T-helper 2 cell treated with Interferon-gamma antibody and Interleukin-4, amounts not matched to agents 100 ng/mL and 5 ng/mL, for 36 hours (primary cell): Measurements from ENCODE around the gene CEP135. TPM values are rescaled to one million over a fixed set of nuclear protein-coding genes. Genes with fewer than 3 reads are reported as not detected.
"Not testable (repeated sequence)": the region's sequence is repeated elsewhere in the genome, so short reads cannot be mapped to it uniquely, and the experiment has no call there.

ENCODE experiments used
- intact Hi-C: fragments of 100-400 bp; cut with micrococcal nuclease; formaldehyde crosslinking; loops from one replicate; pipeline ENCODE4 v1.15.1; 2023
- total RNA-seq: library from RNA; stranded (reverse); gene quantifications from 2 replicates; pipeline ENCODE4 v1.2.3, GENCODE V29; 2022

The CEP135 gene, protein sequence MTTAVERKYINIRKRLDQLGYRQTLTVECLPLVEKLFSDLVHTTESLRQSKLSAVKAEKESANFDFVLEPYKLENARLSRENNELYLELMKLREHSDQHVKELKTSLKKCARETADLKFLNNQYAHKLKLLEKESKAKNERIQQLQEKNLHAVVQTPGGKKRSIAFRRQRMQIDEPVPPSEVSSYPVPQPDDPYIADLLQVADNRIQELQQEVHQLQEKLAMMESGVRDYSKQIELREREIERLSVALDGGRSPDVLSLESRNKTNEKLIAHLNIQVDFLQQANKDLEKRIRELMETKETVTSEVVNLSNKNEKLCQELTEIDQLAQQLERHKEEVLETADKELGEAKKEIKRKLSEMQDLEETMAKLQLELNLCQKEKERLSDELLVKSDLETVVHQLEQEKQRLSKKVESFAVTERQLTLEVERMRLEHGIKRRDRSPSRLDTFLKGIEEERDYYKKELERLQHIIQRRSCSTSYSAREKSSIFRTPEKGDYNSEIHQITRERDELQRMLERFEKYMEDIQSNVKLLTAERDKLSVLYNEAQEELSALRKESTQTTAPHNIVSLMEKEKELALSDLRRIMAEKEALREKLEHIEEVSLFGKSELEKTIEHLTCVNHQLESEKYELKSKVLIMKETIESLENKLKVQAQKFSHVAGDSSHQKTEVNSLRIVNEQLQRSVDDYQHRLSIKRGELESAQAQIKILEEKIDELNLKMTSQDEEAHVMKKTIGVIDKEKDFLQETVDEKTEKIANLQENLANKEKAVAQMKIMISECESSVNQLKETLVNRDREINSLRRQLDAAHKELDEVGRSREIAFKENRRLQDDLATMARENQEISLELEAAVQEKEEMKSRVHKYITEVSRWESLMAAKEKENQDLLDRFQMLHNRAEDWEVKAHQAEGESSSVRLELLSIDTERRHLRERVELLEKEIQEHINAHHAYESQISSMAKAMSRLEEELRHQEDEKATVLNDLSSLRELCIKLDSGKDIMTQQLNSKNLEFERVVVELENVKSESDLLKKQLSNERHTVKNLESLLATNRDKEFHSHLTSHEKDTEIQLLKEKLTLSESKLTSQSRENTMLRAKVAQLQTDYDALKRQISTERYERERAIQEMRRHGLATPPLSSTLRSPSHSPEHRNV
- 17.8 and 21.6 TPM in 2 replicates for total RNA-seq

DNA sequence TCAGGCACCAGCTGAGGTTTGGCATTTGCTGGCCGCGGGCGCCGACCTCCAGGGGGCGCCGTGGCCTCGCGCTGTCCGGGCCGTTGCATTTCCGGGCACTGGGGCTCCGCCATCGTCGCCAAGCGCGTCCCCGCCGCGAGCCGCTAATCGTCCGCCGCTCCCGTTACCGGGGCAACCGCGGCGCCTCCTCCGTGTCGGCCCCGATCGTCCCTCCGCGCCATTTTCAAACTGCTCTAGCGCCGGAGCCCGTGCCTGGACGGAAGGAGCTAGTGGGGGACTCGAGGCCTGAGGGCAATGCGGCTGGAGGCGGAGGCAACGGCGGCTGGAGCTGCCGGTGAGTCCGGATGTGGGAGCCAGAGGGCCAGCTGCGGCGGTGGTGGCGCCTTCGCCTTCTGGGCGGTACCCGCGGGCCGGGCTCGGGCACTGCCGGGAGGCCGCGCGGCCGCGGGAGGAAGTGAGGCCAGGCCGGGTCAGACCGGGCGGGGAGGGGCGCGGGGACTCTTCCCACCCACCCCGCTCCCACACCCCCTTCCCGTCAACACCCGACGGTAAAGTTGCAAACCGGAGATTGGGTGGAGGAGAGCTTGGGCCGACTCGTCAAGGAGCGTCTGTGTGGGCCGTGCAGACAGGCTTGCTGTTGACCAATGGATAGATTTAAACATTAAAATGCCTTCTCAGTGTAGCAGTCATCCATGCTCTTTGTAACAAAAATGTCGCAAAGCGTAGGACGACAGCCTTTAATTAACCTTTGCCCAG, at the start of gene CEP135:
Gene CEP135, plus strand, starts transcription at position 220 of the 756 bp plus-strand sequence. CDS start 3,186 bp downstream, outside the sequence.
- intact Hi-C loops = loop anchor here (1.0 to 5.0 kb wide), 14 partner anchors 42 to 1887 kb away; partner anchors contain the start of genes AASDH, CHIC2, CLOCK and EXOC1

DNA sequence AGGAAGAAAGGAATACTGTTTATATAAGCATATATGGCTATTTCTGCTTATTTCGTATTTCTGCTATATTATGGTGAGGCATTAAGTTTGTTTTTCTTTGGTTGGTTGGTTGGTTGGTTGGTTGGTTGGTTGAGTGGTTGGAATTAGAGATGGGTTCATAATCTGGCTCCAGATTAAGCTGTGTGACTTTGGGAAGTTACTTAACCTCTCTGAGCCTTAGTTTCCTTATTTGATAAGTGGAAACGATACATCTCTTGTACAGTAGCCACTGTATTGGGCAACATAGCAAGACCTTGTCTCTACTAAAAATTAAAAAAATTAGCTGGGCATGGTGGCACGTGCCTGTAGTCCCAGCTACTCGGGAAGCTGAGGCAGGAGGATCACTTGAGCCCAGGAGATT, 46.1 kb upstream of the CEP135 start:
- intact Hi-C loops = no loop called here

DNA sequence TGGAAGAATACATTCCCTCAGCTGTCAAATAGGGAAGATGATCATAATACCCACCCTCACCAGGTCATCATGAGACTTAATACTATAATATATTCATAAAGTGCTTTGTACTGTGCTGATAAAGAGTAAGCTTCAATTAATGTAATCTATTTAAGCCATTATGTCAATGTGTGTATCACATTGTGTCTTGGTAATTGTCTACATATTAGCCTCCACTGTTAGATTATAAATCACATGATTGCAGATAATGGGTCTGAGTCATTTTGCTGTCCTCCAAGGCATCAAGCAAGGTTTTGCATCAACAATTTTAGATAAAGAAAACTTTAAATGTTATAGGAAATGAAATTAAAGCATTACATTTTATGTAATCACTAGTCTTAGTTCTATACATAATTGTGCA, 45.2 kb upstream of the CEP135 start:
- intact Hi-C loops = no loop called here

DNA sequence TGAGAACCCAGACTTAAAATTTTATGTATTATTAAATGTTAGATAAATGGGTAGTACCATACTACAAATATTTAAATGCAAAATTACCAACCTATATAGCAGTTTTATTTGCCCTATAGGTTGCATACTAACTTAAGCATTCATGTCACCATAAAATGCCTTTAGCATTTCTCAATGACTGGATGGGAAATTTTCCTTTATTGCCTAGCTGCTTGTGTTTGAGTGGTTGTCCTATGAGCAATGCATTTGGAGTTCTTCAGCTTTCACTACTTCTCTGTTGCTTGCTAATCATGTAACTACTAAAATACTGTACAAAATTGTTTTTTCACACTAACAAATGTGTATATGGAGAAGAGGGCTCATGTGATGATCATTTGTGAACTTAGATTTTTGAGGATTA, 44.2 kb upstream of the CEP135 start:
- intact Hi-C loops = no loop called here

DNA sequence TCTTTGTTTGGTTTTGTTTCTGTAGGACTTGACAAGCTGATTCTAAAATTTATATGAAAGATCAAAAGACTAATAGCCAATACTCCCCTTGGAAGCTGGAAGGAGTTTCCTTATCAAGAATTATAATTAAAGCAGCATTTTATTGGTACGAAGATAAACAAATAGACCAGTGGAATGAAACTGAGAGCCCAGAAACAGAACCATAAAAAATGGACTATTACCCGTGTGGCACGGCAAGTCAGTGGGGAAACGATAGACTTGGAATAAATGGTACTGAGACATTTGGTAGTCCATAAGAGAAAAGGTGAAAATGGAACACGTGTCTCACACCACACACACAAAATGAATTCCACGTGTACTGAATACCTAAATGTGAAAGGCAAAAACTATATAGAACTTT, 42.4 kb upstream of the CEP135 start:
- intact Hi-C loops = loop anchor here (2.0 to 5.0 kb wide), 2 partner anchors 42 to 54 kb away; partner anchors contain the start of genes CEP135 and EXOC1

DNA sequence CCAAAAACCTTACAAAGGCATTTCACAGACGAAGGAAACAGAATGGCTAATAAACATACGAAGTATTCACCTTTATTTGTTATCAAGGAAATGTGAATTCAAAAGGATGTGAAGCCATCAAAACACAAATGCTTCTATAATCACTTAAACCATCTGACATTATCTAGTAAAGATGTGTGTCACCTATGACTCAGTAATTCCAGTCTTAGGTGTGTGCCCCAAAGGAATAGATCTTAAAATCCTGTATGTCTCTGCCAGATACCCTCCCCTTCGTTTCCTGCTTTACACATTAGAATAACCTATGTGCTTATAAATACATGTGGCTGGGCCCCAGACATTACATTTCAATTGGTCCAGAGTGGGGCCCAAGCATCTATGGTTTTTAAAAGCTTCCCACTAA, 41.8 kb upstream of the CEP135 start:
- intact Hi-C loops = loop anchor here (2.0 to 5.0 kb wide), 2 partner anchors 42 to 55 kb away; partner anchors contain the start of genes CEP135 and EXOC1

DNA sequence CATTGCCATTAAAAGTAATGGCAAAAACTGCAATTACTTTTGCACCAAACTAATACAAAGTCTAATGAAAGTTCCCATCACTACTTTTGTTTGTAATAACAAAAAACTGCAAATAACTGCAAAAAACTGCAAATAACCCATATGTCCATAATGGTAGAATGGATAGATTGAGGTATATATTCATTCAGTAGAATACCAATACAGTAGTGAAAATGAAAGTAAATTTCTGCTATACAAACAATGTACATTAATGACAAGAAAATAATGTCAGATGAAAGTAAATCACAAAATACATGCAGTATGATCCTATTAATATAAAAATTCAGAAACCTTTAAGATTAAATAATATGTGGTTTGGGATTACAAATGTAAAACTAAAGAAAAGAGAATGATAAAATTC, 41.3 kb upstream of the CEP135 start:
- intact Hi-C loops = loop anchor here (2.0 to 5.0 kb wide), 2 partner anchors 41 to 55 kb away; partner anchors contain the start of genes CEP135 and EXOC1

DNA sequence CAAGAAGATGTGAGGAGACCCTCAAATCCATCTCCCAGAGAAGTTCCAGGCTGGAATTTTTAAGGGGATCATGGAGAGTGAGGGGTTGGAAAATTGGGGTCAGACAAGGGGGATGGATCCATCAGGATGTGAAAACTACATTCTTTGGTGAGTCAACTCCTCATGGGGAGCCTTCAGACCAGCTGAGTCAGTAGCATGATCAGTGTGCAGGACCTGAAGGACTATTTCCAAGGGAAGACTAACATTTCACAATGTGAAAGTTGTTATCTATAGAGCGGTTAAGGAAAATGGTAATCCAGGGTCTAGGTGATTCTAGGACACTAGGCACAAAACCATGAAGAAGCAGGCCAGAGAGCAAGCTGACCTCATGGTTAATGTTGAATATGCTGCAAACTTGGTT, 38.6 kb upstream of the CEP135 start:
- intact Hi-C loops = no loop called here

DNA sequence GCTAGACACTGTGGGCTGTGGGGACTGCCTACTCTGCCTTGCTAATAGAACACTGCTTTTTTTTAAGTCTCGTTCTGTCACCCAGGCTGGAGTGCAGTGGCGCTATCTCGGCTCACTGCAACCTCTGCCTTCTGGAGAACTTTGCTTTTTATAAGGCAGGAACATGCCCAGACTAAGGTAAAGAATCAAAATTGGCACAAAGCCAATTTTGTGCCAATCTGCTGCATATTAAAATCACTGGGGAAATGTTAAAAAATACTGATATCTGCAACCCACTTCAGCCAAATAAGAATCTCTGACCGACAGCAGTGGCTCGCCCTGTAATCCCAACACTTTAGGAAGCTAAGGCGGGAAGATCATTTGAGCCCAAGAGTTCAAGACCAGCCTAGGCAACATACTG, 36.5 kb upstream of the CEP135 start:
- intact Hi-C loops = no loop called here

DNA sequence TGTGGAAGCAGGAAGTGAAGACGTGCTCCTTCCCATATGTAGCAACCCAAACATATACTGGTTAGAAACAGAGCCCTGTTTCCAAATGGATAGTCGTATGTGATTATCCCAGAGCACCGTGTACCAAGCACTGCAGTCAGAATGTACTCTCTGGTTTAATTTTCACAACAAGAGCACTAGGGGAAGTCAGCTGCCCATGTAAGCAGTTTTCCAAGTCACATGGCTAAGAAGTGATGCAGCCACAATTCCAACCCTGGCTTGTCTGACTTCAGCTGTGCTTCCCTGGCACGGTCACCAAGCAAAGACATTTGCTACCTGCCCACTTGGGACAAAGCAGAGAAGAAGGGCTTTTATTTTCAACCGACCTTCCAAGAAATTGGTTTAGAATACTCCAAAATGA, 28.2 kb upstream of the CEP135 start:
- intact Hi-C loops = no loop called here

DNA sequence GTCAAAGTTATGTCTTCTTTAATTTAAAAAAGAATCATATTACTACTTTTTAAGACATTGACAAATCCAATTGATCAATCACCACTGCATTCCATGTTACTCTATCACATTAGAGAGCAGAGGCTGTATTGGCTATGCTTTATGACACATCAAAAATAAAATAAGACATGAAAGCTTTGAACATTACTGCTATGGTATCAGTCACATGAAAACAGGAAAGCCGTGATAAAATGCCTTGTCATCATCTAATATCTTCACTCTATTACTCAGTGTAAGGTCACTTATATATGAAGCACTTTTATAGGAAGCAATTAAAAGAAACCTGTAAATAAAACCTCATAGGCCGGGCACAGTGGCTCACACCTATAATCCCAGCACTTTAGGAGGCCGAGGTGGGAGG, 27.7 kb upstream of the CEP135 start:
- intact Hi-C loops = no loop called here

DNA sequence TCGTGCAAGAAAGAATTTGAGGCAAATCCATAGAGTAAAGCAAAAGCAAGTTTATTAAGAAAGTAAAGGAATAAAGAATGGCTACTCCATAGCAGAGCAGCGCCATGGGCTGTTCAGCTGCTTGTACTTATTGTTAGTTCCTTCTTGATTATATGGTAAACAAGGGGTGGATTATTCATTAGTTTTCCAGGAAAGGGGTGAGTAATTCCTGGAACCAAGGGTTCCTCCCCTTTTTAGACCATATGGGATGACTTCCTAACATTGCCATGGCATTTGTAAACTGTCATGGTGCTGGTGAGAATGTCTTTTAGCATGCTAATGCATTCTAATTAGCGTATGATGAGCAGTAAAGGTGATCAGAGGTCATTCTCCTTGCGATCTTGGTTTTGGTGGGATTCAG, 23.5 kb upstream of the CEP135 start:
- intact Hi-C loops = no loop called here

DNA sequence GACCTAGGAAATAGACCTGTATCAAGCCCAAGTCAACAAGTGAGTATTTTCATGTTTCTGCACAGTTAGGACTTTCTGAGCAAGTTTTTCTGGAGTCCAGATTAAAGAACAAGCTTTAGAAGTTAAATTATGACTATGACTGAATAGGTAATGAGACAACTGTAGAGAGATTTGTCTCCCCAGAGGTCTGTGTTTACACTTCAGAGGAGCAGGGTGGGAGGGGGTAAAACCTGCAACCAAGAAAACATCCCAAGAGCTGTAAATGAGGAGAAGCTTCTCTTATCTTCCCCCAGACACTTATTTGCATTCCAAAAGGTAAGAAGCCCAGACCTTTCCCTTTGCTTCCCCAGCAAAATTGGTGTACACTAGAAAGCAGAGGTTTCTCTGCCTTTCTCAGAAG, 22.1 kb upstream of the CEP135 start:
- intact Hi-C loops = no loop called here

DNA sequence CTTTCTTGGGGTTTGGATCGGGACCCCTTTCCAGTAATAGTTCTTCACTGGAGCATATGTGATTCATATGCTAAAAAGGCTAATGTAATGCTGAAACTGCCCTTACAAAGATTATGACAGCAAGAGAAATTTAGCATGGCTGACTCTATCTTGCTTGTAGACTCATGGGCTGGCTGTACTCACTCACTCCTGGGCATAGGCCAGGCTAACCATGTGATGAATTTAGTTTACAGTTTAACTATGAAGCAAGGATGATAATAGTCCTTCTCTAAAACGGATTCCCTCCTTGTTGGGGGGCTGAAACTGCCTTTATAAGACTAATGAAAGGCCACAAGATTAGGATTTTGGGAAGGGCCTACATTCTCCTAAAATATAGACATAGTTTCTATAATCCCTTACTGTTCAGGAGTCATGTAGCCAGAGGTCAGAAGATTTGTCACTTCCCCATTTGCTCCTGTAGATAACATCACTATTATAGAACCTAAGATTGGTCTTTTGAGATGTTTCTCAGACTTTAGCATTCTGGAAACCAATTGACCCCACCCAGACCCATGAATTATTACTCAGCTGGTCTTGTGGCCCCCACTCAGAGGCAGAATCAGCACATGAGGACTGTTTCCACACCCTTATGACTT, 20.8 kb upstream of the CEP135 start:
- intact Hi-C loops = no loop called here

DNA sequence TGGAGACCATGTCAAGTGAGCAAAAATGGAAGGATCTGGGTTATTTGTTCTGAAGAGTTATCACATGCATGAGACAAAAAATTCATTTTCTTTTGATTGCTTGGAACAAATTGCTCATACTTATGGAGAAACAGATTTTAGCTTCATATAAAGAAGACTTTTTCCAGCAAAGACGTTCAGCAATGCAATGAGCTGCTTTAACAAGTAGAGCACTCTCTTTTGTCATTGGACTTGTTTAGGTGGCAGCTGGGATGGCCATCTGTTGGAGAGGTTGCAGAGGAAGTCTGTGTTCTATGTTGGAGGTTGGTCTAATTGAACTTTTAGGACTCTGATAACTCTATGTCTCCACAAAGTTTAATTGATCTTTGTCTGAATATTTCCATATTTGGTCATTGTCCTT, 19.9 kb upstream of the CEP135 start:
- intact Hi-C loops = no loop called here

DNA sequence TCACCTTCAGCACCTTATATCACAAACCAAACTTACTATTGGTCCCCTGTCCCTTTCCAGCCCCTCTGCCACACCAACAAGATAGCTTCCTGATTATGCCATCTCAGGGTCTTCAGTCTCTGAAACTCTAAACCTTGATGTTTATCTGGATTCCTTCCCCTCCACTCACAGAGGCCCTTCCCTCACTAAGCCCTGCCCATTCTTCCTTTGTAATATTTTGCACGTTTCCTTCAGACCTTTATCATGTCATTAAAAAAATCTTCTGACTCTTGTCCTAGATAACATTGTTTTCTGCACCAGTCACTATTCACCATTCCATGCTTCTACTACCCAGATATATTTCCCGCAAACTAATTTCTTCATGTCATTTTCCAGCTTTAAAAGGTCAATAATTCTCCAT, 17.7 kb upstream of the CEP135 start:
- intact Hi-C loops = no loop called here

DNA sequence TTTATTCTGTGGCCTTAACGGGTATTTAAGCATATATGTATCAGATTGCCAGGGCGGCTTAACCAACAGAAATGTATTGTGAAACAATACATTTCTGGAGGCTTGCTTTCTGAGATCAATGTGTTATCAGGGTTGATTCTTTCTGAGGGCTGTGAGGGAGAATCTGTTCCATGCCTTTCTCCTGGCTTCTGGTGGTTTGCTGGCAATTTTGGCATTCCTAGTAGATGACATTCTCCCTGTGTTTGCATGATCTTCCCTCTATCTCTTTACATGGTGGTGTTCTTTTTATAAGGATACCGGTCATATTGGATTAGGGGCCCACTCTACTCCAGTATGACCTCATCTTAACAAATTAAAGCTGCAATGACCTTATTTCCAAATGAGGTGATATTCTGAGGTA, 16.9 kb upstream of the CEP135 start:
- intact Hi-C loops = no loop called here

DNA sequence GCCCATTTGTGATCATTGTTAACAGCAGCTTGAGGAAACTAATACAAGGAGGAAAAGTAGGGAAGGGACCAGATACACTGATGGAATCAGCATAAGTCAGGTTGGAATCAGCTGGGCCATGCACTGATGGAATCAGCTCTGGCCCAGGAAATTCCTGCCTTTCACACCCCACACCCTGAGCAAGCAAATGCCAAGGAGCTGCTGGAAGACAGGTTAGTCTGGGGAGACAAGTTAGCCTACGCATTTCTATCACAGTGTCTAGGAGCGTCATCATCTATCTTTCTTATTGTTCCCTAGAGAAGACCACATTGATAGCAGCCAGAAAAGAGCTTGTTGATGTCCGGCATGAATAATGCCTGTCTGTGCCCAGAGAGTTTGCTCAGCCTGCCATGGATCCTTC, 16.2 kb upstream of the CEP135 start:
- intact Hi-C loops = no loop called here

DNA sequence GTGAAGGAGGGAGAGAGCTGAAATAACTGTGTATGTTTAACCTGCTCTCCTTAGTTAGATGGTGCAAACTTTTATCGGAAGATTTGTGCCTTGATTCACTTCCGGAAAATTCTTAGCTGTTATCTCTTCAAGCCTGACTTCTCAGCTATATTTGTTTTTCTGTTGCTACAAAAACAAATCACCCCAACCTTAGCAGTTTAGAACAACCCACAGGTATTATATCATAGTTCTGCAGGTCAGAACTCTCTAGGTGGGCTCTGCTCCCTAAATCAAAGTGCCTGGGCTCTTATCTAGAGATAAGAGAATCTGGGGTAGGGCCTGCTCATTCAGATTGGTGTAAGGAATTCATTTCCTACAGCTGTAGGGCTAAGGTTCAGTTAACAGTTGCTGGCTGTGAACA, 15.1 kb upstream of the CEP135 start:
- intact Hi-C loops = no loop called here

DNA sequence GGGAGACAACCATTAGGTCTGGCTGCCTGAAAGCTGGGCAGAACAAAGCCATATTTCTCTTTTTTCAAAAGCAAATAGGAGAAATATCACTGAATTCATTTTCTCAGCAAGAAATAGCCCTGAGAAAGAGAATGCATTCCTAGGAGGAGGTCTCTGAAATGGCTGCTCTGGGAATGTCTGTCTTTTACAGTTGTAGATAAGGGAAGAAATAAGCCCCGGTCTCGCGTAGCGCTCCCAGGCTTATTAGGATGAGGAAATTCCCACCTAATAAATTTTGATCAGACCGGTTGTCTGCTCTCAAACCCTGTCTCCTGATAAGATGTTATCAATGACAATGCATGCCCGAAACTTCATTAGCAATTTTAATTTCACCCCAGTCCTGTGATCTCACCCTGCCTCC, 12.8 kb upstream of the CEP135 start:
- intact Hi-C loops = not testable (repeated sequence)
